ENCODE data around the gene LSS. TPM values are rescaled to one million over a fixed set of nuclear protein-coding genes. Genes with fewer than 3 reads are reported as not detected.
A peak's percentile ranks its signal among the peaks of the same experiment; 100 is the strongest.

The LSS gene
- total and polyA plus RNA-seq, 5 experiments from 2014 or later, result 12.3 to 47.6 (median 14.6) TPM

GRCh38 chr21:46214478-46215340 is 13.9 kb downstream of the LSS start:
- Mint-ChIP-seq H3K36me3 (peaks cover 0 to 12% (median 5%) of the 10 kb centered on the region in 3 donors), H3K27me3 (no peaks in the 10 kb centered on the region), H3K4me1 (peaks cover 0 to 3% (median 0%) of the 10 kb centered on the region in 4 donors), H3K9me3 (no peaks in the 10 kb centered on the region), H3K4me3 (no peak overlapping the region), H3K27ac (no peak overlapping the region)
- ATAC-seq, result no peak
- peak in 1 of 10 donors; percentile 52 for DNase-seq
- POLR2A ChIA-PET, result interaction anchor here (0.6 kb wide), 1 partner anchor 72 kb away, joined by 4 read pairs; no protein-coding TSS in a partner anchor

GRCh38 chr21:46213620-46214286 is 14.8 kb downstream of the LSS start:
- Mint-ChIP-seq H3K4me1 (peaks cover 0 to 1% (median 0%) of the 10 kb centered on the region in 4 donors), H3K27me3 (no peaks in the 10 kb centered on the region), H3K27ac (no peak overlapping the region), H3K4me3 (no peak overlapping the region), H3K36me3 (peaks cover 0 to 13% (median 2%) of the 10 kb centered on the region in 3 donors), H3K9me3 (no peaks in the 10 kb centered on the region)
- POLR2A ChIA-PET, result no interaction called here
- ATAC-seq, result no peak
- DNase-seq, result no peak

- Mint-ChIP-seq H3K4me1 (peaks cover 0 to 1% (median 0%) of the 10 kb centered on the region in 4 donors), H3K9me3 (no peaks in the 10 kb centered on the region), H3K36me3 (peaks cover 0 to 15% (median 2%) of the 10 kb centered on the region in 3 donors), H3K4me3 (no peak overlapping the region), H3K27me3 (no peaks in the 10 kb centered on the region), H3K27ac (no peak overlapping the region)
- ATAC-seq (no peak), DNase-seq (no peak)
- POLR2A ChIA-PET, result no interaction called here
These were observed 15.7 kb downstream of the LSS start for GRCh38 chr21:46212721-46213484.

GRCh38 chr21:46211786-46212720 is 16.5 kb downstream of the LSS start:
- Mint-ChIP-seq H3K27me3 (no peaks in the 10 kb centered on the region), H3K4me3 (no peak overlapping the region), H3K9me3 (no peaks in the 10 kb centered on the region), H3K27ac (peak overlapping the region in 1 of 10 donors; percentile 17), H3K36me3 (peaks cover 0 to 17% (median 3%) of the 10 kb centered on the region in 3 donors), H3K4me1 (peaks cover 0 to 1% (median 0%) of the 10 kb centered on the region in 4 donors)
- ATAC-seq (no peak), DNase-seq (no peak)
- POLR2A ChIA-PET, result no interaction called here

- peak overlapping the region in 1 of 10 donors; percentile 47 for H3K27ac Mint-ChIP-seq
- DNase-seq (no peak), ATAC-seq (no peak)
- H3K4me1 Mint-ChIP-seq, result peaks cover 0 to 1% (median 0%) of the 10 kb centered on the region in 4 donors
- no peak overlapping the region for H3K4me3 Mint-ChIP-seq
- no peaks in the 10 kb centered on the region for H3K9me3 Mint-ChIP-seq
- no peaks in the 10 kb centered on the region for H3K27me3 Mint-ChIP-seq
- H3K36me3 Mint-ChIP-seq, result peaks cover 0 to 20% (median 3%) of the 10 kb centered on the region in 3 donors
- POLR2A ChIA-PET, result no interaction called here
These were observed 17.2 kb downstream of the LSS start for GRCh38 chr21:46211376-46211775.

GRCh38 chr21:46210378-46211136 is 18.0 kb downstream of the LSS start:
- H3K27ac Mint-ChIP-seq, result no peak overlapping the region

GRCh38 chr21:46208761-46209721 is 19.5 kb downstream of the LSS start:
- POLR2A ChIA-PET, result no interaction called here
- DNase-seq (no peak), ATAC-seq (no peak)
- Mint-ChIP-seq H3K27ac (peak overlapping the region in 4 of 10 donors; percentile 1 to 76 (median 50)), H3K4me3 (no peak overlapping the region), H3K27me3 (no peaks in the 10 kb centered on the region), H3K36me3 (peaks cover 0 to 35% (median 5%) of the 10 kb centered on the region in 3 donors), H3K9me3 (no peaks in the 10 kb centered on the region), H3K4me1 (no peaks in the 10 kb centered on the region)

More at GRCh38 chr21:46210378-46211136, 18.0 kb downstream of the LSS start:
- H3K4me1 Mint-ChIP-seq, result peaks cover 0 to 1% (median 0%) of the 10 kb centered on the region in 4 donors
- DNase-seq (no peak), ATAC-seq (no peak)
- no peaks in the 10 kb centered on the region for H3K9me3 Mint-ChIP-seq
- POLR2A ChIA-PET, result no interaction called here
- no peak overlapping the region for H3K4me3 Mint-ChIP-seq
- H3K27me3 Mint-ChIP-seq, result no peaks in the 10 kb centered on the region
- peaks cover 0 to 24% (median 5%) of the 10 kb centered on the region in 3 donors for H3K36me3 Mint-ChIP-seq

- H3K4me3 Mint-ChIP-seq, result no peak overlapping the region
- no peaks in the 10 kb centered on the region for H3K4me1 Mint-ChIP-seq
- DNase-seq (no peak), ATAC-seq (no peak)
- H3K36me3 Mint-ChIP-seq, result peaks cover 0 to 45% (median 8%) of the 10 kb centered on the region in 3 donors
- no peaks in the 10 kb centered on the region for H3K9me3 Mint-ChIP-seq
- H3K27me3 Mint-ChIP-seq, result no peaks in the 10 kb centered on the region
- POLR2A ChIA-PET, result no interaction called here
- H3K27ac Mint-ChIP-seq, result peak overlapping the region in 2 of 10 donors; percentile 15 to 73
These were observed 20.5 kb downstream of the LSS start for GRCh38 chr21:46207920-46208591.

- no peak overlapping the region for H3K27ac Mint-ChIP-seq
- H3K36me3 Mint-ChIP-seq, result peaks cover 0 to 53% (median 10%) of the 10 kb centered on the region in 3 donors
- POLR2A ChIA-PET, result no interaction called here
- no peaks in the 10 kb centered on the region for H3K9me3 Mint-ChIP-seq
- H3K4me1 Mint-ChIP-seq, result no peaks in the 10 kb centered on the region
- DNase-seq, result no peak
- H3K4me3 Mint-ChIP-seq, result no peak overlapping the region
- H3K27me3 Mint-ChIP-seq, result no peaks in the 10 kb centered on the region
- ATAC-seq, result no peak
These were observed 21.3 kb downstream of the LSS start for GRCh38 chr21:46207006-46207919.
